GM18498 (cell line): ENCODE data around the gene TMEM252.

Source experiments
- ATAC-seq: cut with Tn5 transposase; IDR thresholded peaks from one replicate; pipeline ENCODE4 v1.9.1; 2021; ENCODE audit warnings: mild to moderate bottlenecking, moderate library complexity; ENCODE audit not compliant: unreplicated experiment

TMEM252 gene, protein sequence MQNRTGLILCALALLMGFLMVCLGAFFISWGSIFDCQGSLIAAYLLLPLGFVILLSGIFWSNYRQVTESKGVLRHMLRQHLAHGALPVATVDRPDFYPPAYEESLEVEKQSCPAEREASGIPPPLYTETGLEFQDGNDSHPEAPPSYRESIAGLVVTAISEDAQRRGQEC

DNA sequence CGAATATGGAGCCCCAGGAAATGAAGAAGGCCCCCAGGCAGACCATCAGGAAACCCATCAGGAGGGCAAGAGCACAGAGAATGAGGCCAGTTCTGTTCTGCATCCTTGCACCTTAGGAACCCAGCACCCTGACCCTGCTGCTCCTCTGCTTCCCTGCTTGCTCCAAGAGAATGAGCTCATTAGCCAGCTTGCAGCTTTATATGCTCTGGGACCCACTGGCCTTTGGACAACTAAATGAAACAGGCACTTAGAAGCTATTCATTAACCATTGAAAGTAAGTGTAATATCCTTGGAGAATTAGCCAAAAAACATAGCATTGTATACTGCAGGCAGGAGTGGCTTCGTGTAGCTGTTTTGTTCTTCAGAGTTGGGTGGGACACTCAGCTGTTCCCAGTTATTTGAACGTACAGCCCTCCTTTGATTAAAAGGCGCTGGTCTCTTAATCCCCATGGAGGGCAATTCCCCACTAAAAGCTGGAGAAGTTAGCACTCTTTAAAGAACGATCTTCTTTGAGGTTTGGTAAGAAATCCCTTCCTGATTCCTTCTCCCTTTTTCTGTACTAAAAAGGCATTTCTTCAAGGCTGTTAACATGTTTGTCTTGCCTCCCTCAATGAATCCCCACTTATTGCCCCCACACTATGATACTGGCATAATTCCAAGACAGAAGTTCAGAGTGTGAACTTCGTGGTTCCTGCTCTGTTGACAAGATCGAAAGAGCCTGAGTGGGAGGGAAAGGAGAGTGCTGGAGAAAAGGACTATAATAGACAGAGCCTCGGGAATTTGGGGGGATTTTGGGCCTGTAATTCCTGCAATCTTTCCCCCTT, at the start of gene TMEM252:
TSS of gene TMEM252 (minus strand) at position 172 of the 824 bp plus-strand sequence. CDS start at position 103, 69 bp downstream.
- no peak for ATAC-seq

DNA sequence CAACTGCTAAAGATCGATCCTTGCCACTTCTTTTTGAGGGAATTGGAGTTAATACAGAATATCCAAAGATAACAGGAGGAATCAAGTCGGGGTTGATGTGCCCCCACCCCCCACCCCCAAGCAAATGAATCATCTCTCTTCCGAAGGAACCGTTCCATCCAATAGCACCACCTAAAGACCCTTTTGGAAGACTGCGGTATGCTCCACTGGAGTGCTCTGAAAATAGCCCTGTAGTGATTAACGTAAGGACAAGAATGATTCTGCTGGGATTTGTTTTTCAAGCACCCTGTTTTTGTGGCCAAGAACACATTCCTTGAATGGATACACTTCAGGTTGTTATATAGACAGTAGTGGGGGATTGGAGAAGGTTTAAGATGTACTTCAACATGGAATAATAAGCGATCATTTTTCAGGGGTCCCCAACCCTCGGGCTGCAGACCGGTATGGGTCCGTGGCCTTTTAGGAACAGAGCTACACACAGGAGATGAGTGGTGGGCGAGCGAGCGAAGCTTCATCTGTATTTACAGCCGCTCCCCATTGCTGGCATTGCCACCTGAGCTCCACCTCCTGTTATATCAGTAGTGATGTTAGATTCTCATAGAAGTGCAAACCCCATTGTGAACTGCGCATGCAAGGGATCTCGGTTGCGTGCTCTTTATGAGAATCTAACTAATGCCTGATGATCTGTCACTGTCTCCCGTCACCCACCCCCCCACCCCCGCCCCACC, 44.5 kb upstream of the TMEM252 start:
- ATAC-seq, result no peak

DNA sequence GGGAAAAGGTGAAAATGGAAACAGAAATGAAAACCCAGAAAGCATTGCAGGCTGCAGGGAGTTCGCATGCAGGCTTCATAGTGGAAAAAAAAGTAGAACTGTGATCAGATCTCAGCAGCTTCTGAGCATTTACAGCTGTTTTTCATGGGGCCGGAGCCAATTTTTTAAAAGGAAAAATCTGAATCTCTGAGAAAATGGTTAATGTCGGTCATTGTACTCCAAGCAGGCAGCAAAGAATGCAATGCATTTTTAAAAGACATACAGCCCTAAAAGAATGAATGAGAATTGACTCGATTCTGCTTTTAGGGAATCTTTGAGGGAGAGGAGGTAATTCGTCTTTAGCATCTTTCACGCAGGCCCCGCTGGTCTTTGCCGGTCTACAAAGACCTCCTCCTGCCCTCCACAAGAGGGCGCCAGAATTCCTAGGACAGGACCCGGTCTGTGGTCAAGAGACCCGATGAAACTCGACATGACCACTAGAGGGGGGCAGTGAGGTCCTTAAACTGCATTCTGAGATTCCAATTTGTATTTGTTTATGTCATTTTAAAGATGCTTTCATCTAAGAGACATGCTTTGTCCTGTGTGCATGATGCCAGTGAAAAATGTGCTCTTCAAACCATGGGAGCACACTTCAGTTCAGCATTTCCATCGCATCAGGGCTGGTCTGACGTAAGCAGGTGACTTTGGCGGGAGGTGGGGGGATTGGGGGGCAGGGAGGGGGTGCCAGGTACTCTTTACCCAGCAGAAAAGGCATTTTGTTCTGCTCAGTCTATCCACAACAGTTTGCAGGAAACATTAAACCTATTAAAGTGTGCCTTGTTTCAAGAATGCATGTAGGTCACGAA, 43.7 kb upstream of the TMEM252 start:
- ATAC-seq, result peak; percentile 80

DNA sequence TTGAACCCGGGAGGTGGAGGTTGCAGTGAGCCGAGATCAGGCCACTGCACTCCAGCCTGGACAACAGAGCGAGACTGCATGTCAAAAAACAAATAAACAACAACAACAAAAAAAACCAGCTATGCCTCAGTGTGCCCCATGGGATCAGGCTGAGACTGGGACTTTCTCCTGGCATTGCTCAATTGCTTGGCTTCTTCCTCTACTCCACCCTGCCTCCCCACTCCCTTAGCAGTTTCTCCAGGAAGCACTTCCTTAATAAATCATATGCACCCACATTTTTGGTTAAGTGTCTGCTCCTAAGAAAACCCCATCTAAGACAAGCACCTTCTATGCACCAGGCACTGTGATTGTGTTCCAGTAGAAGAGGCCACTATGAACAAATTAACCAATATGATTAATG, 41.0 kb upstream of the TMEM252 start:
- no peak for ATAC-seq

DNA sequence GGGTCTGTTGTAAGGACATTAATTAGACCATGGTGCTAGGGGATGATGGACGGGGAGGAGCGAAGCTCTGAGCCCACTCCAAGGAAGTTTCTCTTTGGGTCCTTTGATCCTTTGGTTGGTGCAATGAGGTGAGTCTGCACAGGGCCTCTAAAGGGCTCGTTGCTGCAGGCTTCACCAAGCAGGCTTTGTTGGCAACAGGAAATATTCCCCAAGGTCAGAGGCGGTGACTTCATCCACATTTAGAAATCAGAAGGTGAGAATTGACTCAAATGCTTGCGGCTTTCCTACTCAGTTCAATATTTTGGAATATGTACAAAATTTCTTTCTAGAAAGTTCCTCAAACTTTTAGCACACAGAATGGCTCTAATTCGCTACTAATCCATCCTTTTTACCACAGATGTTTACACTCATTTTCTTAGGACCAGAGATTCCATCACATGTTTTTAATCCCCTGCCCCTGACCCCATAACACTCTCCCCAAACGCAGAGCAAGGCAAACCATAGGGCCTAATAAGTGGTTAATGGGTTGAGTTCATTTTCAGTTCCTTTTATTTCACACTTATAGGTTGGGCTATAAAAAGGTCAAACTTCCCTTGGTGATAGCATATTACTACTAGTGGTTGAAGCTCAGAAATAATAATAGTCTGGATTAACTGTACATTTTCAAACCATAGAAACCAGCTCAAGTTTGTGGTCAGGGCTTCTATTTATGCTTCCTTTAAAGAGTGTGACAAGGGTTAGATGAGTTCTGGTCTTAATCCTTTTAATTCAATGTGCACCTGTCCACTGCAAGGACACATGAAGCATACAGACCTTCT, 37.3 kb upstream of the TMEM252 start:
- ATAC-seq, result peak; percentile 88

DNA sequence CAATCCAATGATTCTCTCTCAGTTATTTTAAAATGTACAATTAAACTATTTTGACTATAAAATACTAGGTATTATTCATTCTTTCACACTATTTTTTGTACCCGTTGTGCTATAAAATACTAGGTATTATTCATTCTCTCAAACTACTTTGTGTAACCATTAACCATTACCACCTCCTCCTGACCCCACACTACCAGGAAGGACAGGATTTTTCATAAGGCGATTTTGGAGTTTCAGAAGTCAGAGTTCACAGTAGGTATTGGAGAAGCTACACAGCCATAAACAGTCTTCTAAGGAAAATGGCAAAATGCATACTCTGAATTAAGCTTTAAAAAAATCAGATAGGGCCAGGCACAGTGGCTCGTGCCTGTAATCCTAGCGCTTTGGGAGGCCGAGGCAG, 35.1 kb upstream of the TMEM252 start:
- ATAC-seq, result no peak

DNA sequence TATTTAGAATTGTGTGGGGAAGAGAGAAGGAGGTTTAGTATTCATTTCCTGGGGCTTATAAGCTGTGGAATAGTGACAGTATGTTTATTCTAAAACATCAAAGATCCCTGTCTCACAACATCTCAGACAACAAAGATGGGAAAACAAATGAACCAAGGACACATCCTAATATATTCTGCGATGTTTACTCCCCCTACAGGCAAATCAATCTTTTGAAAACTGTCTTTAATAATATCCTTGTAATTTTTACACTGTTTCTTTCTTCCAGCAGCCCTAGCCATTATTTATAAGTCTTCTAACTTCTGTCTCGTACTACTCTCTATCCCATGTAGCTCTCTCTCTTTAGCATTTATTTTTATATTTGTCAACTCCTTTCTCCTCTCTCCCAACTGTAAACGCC, 33.5 kb upstream of the TMEM252 start:
- ATAC-seq, result no peak

DNA sequence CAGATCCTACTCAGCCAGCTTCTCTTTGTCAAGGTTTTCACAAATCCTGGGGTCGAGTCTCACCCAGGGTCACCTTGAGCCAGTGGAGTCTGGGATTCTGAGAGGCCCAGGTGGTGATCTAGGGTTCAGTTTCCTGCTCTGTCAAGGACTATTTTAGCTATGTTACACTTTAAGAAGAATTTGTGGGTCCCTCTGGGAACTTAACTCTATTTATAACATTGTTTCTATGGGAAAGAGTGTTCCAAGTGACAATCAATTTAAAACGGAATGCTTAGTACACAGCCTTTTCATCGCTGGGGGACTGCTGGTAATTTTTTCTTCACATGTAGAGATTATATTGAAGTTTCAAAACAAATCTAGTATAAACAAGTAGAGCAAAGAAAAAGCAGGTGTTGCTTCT, 26.9 kb upstream of the TMEM252 start:
- ATAC-seq, result no peak

DNA sequence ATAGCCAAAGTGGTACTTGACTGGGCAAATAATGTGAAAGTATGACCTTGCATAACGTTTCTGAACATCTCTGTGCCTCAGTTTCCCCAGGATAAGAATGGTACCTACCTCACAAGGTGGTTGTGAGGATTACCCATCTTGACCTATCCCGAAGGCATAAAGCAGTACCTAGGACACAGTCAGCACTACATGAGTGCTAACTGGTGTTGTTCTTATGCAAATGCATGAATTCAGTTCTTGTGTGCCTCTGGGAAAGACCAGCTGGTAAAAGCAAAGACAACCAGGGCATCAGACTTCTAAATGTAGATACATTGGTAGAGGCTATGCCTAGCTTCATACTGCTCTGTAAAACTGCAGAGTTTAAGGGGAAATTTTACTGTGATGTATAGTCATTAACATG, 21.8 kb upstream of the TMEM252 start:
- ATAC-seq, result no peak

DNA sequence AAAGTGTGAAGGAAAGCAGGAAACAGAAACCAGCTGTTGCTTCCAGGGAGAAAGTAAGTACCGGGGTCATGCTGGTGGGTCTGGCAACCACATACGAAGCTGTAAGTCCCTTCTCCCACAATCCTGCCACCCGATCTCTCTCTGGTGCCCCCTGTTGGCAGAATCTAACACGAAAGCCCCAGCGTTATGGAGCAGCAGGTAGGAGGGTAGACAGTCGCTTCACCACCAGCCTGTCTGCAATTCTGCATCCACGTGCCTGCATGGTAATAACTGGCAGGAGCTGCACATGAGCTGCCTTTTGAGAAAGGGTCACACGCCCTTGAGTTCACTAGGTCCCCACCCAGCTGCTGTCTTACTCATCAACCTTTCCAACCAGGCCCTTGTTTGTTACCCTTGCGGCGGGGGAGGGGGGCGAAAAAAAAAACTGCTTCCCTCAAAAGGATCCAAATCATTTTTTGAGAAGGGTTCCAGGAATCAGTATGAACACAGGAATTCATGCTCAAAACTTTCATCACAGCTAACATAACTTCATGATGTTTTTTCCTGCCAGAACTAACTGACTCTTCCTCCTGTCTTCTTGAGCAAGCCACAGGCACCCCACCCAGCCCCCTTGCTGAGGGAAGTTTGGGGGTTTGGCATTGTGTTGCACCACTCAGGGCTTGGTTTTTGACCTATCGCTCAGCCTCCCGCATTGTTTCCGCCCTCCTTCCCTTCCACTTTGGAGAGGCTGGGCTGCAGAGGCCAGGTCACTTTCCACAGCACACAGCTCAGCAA, 19.6 kb upstream of the TMEM252 start:
- ATAC-seq, result peak; percentile 61

DNA sequence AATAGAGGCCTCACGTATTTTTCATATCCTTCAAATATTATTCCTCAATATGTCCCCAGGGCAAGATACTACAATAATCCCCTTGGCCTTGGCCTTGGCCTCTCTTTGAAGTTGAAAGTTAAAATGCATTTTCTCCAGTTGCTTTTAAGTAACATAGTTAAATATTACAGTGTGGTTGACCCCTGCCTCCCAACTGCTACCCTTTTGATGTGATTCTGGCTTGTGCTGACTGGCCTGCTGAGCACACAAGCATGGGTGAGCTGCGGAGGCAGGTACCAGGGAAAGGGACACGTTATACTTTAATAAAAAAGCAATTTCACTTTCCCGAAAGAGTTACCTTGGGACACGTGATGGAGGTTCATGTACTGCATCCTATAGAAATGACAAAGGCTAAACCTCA, 17.9 kb upstream of the TMEM252 start:
- no peak for ATAC-seq

DNA sequence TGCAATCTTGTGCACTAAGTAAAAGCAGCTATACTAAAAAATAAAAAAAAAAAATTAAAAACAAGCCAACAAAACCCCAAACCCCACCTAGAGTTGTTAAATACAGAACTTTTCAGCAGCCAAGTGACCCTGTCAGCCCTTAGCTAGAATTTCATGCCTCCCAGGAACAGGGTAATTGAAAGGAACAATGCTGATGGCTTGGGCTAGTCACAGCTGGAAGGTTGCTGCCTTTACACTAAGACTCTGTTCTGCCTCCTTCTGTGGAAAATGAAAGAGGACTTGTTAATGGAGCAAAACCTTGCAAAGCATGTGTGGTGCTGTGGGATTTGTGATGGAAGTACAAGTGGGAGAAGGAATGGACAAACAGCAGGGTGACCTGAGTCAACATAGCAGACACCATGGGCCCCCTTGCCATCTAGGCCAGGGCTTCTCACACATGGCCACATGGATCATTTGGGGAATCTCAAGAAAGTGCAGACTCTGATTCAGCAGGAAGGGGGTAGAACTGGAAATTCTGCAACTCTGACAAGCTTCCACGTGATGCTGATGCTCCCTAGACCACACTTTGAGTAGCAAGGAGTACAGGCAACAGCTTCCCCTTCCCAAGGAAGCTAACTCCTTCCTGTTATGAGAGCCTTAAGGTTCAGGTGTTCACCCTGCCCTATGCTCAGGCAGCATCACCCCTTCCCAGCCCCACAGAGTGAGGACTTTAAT, 14.9 kb upstream of the TMEM252 start:
- ATAC-seq, result no peak

DNA sequence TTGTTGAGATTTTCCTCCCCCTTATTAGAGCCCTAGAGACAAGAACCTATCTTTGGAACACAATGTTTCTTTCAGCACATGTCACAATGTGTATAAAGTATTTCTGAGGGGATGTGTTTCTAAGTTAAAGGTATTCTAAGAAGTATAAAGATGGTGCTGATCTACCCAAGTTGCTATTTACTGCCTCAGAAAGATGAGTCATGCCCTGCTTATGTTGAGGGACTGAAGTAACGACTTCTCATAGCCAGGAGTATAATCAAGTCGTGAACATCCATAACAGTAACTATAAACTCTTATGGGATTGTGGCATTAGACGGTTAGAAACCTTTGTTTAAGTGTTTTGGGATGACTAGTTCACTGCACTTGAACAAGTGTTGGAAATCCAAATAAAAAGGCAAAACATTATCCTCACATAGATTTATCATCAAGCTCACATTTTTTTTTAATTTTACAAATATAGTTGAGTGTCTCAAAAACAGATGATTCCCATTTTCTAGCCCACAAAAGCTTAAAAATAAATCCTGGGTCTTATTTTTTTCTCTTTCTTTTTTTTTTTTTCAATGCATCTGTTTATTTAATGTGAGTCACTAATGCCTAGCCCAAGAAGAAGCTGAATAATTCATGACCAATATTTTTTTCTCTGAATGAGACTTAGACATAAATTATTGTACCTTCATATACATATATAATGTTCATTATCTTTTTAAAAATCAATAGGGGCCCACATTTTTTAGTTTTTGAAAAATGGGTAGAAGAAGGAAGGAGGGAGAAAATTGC, 12.2 kb upstream of the TMEM252 start:
- no peak for ATAC-seq

DNA sequence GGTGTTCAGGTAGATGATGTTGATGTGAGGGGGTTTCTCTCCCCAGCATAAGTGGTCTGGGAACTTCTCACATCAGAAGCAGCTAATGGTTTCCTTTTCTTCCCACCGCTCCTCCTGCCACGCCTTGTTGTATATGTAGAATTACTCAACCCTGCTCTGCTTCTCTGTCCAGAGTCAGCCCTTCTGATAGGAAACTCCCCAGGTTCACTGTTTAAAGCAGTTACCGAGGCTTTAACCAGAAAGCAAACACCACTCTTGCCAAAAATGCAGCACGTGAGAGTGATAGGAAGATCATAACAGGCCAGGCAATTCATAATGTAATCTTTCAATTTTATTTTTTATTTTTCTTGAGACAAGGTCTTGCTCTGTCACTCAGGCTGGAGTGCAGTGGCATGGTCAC, 10.5 kb upstream of the TMEM252 start:
- no peak for ATAC-seq

DNA sequence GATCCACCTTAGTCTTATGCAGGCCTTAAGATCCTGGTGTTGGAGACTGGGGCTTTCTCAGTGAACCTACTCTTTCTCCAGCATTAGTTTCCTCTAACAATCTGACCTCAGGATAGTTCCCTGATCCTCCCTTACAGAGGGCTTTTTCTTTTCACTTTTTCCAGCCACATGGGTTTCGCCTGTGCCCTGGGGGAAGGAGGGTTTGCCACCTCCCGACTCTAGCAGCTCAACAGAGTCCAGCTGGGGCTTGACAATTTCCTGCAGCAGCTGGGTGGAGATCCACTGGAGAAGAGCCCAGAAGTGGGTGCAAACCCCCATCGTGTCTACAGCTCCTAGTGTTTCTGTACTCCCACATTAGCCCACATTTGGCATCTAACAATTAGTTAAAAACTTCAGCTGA, 7.6 kb upstream of the TMEM252 start:
- ATAC-seq, result no peak

DNA sequence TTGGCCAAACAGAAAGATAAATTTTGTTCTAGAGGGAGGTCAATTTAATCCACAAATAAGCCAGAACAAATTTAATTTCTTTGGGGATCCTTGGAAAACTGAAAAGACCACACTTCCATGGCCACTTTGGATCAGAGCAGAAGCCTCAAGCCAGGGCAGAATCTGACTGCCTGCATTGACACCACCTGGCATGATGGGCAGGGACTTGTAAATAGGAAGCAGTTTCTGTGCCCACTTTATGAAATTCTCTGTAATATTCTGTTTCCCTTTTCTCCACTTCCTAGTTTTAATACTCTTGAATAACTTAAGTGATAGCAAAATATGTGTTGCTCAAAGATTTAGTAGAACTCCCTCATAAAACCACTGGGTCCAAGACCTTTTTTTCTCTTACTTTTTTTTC, 6.7 kb upstream of the TMEM252 start:
- ATAC-seq, result no peak

DNA sequence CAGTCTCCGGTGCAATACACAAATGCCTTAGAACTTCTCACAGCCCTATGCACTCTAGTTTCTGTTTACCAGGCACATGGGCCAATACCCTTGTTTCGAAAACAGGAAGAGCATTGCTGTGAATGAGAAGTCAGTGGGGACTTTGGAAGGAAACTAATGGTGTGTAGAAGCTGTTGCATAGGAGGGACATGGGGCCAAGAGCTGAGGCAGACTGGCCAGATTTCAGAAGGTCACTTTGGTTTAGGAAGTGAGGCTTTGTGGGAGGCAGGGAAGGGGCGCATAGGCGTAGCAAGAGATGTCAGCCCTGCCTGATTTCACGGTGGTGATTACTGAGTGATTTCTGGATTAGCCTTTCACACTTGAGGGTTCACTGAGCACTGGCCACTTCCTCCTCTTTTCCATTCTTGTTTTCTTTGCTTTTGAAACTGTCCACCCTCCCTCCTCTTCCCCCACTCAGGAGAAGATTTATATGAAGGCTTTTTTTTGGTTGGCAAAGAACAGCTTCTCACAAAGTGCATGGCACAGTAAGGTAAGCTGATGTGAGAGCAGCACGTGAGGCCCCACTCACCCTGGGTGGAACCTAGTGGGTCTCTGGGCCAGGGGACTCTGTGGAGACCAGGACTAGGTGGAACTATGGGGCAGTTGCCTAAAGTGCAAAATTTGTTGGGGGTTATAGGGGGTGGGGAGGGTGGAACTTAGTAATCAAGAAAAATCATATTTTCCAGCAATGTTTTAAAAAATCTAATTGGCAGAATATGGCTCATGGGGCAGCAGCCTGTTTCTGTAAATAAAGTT, 6.1 kb upstream of the TMEM252 start:
- peak; percentile 81 for ATAC-seq
